Measurements from ENCODE around the gene CSNK1G1.

Gene CSNK1G1

DNA sequence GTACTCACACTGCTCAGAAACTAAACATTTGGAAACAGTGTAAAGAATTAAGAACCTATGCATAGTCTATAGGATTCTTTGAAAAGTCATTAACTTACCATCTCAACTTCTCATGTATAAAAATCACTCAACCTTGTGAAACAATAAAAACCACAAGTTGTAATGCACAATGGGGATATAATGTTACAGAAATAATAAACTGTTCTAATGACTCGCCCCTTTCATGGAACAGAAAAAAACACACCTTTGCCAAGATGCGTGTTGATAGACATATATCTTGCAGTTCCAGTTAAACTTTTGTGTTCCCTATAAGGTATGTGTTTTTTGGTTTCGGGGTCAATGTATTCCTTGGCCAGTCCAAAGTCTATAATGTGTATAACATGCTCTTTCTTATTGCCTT lies 142.3 kb downstream of the CSNK1G1 start:
- DNase-seq (ENCODE audit: extremely low spot score, insufficient read length, low read depth) (no peak), FAIRE-seq (no peak)

DNA sequence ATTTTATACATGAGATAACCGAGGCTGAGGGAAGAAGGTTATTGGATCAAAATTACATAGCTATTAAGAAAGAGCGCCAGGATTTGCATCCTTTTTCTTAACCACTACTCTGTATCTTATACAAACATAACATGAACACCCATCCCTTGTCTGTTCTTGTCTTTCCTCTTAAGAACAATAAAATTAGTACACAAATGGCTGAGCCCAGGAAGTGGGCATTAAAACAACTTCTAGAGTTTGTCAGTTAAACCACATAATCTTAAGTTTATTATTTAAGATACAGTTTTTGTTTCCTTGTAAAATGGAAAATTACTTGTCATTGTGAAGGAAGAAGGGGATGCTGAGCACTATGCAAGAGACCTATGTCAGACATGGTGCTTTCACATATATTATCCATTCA lies 144.3 kb downstream of the CSNK1G1 start:
- FAIRE-seq (no peak), DNase-seq (ENCODE audit: extremely low spot score, insufficient read length, low read depth) (no peak)

DNA sequence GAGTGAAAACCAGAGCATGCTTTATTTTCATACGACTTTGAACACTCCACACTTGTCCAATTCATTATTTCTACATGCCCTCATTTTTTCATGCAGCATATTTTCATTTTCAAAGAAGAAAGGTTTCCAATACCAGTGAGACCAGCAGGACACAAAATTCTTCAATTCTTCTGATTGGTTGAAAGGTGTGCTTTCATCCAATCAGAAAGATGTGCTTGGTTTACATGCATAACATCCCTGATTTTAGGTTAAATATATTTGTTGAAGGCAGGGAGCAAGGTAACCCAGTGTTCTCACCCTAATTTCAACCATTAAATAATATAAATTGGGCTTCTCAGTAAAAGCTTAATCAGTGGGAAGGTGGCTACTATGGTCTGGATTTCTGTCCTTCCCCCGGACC lies 145.6 kb downstream of the CSNK1G1 start:
- no peak for FAIRE-seq
- no peak for DNase-seq (ENCODE audit: extremely low spot score, insufficient read length, low read depth)

DNA sequence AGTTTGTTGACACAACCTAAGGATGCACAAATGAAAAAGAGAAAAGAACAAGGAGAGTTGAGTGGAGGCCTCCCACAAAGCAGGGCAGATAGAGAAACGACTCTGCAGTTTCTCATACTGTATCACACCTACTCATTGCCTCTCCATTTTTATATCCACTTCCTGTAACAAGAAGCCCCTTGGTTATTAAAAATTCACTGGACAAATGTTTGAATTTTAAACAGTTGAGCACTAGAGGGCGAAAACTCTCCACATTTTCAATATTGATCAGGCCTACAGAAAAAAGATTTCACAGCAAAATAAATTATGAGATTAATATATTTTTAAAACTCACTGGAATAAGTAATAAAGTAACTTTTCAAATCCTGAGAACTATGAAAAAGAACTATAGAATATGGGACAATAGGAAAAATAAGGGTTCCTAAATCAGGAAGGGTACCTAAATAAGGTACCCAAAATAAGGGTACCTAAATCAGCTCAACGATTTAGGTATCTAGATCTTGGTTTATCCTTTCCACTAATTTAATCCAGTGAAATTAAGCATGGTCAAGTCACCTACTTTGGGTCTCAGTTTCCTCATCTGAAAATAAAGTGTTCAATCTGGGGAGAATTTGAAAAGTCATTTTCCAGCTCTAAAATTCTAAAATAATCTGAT lies 146.2 kb downstream of the CSNK1G1 start:
- peak; percentile 14 for DNase-seq (ENCODE audit: extremely low spot score, insufficient read length, low read depth)
- peak; percentile 65 for FAIRE-seq

DNA sequence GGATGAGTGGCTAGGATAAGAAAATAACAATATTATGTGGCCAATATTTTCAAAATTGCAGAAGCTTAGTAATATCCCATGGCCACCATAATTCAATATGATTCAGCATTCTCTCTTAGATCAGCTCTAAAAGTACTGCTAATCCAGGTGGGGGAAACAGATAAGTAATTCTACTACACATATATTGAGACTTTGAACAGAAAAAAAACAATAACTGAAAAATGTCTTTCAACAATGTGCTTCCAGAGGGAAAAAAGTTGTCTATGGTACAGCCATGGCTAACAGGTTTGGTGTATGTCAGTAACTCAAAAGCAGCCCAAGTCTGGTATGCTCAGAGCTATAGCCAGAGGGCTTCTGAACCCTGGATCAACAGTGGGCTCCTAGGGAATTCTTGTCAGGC lies 150.8 kb downstream of the CSNK1G1 start:
- FAIRE-seq: no peak
- no peak for DNase-seq (ENCODE audit: extremely low spot score, insufficient read length, low read depth)

DNA sequence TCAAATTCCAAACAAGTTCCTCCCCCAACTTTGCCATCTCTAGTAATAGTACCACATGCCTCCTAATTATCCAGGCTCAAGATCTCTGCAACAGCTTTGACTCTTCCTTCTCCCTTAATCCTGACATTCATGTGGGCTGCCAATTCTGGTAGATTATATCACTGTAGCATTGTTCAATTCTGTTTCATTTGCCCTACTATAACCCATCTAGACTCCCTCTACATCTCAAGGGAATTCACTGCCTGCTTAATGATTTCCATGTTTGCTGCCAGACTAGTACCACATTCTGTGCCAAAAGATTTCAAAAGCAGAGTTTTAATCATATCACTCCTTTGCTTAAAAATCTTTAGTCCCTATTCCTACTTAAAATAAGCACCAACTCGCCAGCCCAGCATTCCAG lies 158.5 kb downstream of the CSNK1G1 start:
- no peak for FAIRE-seq
- DNase-seq (ENCODE audit: extremely low spot score, insufficient read length, low read depth): no peak

DNA sequence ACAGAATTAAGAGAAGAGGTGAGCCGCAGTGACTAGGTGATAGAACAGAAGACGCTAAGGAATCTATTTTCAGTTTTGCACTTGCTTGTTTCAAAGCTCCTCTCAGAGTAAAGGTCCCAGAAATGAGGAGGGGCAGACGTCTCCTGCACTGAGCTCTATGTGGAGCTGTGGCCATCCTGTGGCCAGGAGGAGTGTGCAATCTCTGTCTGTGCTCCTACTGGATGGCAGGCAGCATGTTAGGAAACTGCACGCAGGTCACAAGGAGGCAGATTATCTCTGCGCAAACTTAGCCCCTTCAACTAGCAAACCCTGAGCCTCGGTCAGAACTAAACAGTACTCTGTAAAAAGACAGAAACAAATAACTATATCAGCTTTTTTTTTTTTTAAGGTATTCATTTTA lies 162.0 kb downstream of the CSNK1G1 start:
- no peak for DNase-seq (ENCODE audit: extremely low spot score, insufficient read length, low read depth)
- FAIRE-seq: no peak

DNA sequence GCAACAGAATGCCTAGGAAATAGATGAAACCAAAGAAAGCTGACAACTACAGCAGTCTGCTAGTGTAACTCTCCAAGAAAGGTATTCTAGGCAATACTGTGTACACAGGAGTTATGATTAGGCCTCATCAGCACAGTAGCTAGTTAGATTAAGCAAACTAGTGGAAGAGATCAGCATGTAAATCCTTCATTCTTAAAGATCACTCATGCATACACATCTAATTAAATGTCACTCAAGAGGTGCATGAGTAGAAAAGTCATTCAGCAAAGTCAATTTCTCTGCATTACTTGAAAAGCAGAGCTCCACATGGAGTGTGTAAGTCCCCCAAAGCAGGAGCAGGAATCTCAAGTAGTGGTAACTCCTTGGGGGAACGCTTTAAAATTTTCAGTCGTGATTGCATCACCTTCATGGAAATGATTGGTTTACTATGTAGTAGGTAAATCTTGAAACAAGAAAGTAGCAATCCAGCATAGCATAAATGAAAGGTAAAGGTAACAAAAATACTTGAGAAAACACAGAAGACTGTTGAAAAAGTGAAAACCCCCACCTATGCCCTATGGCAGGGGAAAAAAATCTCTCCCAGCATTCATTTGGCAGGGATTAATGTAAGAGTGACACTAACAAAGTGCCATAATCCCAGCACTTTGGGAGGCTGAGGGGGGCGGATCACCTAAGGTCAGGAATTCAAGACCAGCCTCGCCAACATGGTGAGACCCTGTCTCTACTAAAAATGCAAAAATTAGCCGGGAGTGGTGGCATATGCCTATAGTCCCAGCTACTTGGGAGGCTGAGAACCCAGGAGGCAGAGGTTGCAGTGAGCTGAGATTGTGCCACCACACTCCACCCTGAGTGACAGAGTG lies 163.8 kb downstream of the CSNK1G1 start:
- DNase-seq (ENCODE audit: extremely low spot score, insufficient read length, low read depth) (no peak), FAIRE-seq (no peak)

DNA sequence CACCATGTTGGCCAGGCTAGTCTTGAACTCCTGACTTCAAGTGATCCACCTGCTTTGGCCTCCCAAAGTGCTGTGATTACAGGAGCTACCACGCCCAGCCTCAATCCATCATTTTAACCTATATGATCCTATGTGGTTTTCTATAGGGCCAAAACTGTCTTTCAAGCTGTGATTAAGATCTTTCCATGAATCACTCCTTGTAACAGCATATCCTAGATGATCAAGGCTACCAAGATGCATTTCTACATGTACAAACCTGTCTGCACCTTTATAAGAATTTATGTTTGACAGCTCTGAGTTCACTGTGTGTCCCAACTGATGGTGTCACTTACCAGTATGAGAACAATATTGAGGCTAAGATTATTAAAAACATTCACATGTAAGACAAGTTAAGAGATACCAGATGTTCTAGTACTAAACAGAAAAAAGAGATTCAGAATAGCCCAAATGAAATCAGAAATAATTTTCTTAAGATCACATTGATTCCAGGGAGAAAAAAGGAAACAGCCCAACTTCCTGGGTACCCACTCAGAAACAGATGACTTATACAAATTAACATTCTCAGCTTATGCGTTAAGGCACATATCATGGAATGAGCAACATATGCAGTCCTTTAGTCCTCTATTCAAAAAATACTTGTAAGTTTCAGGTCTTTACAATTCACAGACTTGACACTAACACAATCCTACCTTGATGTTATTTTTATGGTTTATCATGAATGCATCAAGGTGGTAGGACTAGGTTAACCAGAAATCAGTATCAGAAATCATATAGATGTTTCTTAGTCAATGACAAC lies 168.4 kb downstream of the CSNK1G1 start:
- no peak for FAIRE-seq
- no peak for DNase-seq (ENCODE audit: extremely low spot score, insufficient read length, low read depth)

DNA sequence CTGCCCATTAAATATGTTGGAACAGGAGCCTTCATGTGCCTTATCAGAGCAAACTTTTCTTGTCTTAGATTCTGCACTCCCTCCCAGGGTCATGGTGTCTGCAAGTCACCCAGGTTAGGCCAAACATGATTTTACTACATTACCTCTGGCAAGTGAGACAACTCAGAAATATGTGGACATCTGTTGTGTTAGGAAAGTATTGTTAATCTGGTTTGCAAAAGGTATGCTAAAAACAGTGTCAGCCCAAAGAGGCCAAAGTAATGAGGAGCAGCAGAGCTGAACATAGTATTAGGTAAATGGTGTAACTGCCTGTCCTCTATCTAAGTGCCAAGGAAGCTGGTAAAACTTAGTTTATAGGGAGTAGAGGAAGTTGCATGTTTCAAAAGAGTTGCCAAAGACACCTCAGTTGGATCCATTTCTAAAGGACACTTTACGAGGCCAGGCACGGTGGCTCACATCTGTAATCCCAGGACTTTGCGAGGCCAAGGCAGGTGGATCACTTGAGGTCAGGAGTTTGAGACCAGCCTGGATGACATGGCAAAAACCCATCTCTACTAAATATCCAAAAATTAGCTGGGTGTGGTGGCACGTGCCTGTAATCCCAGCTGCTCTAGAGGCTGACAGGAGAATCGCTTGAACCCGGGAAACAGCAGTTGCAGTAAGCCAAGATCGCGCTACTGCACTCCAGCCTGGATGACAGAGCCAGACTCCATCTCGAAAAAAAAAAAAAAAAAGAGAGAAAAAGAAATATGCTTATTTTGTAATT lies 170.6 kb downstream of the CSNK1G1 start:
- no peak for DNase-seq (ENCODE audit: extremely low spot score, insufficient read length, low read depth)
- no peak for FAIRE-seq

DNA sequence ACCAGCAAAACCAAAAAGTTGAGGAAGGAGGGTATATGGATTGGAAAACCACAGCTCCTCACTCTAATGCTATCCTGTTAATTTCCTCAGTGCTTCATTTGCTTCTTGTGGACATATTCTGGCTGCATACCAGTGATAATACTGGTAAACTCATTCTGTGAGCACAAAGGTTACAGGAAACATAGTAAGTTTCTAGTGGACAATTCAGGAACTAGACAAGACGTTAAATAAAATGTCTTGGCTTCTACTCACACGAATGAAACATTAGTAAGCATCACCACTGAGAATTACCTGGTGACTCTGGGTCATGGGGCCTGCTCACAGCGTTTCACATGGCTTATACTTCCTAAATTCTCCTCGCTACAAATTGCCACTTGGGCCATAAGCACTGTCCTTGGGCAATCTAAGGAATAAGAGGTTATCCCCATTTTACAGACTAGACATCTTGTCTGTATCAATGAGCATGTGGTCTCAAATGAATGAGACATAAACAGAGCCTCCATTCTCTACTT lies 173.1 kb downstream of the CSNK1G1 start:
- FAIRE-seq: no peak
- no peak for DNase-seq (ENCODE audit: extremely low spot score, insufficient read length, low read depth)

DNA sequence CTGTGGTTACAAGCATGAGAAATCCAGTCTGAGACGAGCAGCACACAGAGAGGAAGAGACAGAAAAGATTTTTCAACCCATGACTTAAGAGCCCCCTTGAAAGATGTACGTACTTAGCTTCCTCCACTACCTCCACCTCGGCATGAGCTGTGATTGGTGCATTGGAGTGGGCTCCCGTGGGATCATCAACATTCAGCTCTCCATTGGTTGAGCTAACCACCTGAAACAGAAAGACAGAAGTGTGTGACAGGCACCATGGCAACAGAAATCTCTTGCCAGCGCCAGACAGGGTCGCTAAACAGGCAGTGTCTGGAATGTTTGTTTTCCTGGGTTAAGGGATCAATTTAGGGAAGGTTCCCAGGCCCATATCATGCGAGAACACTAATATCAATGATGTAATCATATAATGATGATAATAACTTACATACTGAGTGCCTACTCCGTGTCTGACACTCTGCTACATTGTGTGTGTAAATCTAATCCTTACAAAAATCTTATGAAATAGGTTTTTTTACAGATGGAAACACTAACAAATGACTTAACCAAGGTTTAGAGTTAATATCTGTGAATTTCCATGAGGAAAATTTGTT lies 175.6 kb downstream of the CSNK1G1 start:
- FAIRE-seq (peak; percentile 80), DNase-seq (ENCODE audit: extremely low spot score, insufficient read length, low read depth) (peak; percentile 43)

DNA sequence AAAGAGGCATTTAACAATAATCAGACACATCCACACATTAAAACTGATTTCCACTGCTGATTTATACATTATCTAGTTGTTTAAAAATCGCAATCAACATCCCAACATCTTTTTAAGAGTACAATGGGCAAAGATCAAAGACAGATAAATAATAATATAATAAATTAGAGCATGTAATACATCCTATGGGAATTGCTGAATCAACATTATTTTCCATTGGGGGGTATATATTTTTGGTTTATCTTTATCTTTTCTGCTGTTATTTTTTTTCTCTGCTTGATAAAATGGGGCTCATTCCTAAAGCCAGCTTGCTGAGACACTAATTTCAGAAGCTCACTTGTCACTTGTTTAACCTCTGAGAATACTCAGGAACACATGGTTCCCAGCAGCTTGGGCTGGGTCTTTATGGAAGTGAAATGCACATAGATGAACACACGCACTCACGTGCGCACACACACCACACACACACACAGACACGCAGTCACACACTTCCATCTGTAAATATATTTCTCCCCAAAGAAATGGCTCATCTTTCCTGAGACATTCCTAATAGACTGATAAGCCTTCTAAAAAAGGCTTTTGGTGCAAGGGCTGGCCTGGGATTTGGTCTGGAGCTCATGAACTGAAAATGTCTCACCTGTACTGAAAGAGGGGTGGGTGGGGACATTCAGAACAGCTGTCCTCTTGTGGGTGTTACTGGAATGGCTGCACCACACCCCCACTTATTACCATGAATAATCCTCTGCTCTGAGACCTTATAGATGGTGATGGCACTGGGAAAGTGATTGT lies 189.7 kb downstream of the CSNK1G1 start:
- DNase-seq (ENCODE audit: extremely low spot score, insufficient read length, low read depth) (no peak), FAIRE-seq (no peak)

DNA sequence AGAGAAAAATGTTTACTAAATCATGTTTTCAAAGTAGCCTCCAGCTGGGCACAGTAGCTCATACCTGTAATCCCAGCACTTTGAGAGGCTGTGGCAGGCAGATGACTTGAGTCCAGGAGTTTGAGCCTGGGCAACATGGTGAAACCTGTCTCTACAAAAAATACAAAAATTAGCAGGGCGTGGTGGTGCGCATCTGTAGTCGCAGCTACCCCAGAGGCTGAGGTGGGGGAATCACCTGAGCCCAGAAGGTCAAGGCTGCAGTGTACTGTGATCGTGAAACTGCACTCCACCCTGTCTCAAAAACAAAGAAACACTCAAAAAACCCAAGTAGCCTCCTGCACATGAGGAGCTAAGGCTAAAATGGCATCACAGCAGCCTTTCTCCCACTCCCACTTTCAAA lies 191.5 kb downstream of the CSNK1G1 start:
- DNase-seq (ENCODE audit: extremely low spot score, insufficient read length, low read depth): no peak
- FAIRE-seq: no peak

DNA sequence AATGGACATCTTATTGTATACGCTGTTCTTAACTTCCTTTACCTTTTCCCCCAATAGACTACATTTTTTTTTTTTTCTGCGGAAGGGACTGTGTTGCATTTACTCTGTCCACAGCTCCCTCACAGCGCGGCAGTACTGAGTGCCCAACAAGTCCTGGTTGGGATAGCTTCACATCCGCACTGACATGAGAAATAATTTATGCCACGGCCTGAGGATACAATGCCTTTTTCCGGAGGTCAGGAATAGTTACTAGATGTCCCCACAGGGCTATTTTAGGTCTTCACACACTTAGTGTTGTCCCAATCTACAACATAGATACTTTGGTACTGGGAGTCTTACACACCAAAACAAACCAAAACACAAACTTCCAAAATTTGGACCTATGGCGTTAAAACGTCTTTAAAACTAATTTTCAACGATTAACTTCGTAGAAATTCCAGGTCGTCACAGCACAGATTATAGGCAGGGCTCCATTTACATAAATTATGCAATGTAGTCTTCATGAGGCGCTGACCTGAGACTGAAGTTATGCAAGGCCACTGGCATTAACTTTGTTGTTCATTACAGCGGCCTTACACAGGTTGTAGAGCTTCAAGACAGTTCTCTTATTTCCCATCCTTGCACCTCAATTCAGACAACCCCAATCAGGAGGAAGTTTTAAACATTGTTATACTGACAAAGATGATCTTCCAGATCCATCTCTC lies 192.2 kb downstream of the CSNK1G1 start:
- no peak for FAIRE-seq

DNA sequence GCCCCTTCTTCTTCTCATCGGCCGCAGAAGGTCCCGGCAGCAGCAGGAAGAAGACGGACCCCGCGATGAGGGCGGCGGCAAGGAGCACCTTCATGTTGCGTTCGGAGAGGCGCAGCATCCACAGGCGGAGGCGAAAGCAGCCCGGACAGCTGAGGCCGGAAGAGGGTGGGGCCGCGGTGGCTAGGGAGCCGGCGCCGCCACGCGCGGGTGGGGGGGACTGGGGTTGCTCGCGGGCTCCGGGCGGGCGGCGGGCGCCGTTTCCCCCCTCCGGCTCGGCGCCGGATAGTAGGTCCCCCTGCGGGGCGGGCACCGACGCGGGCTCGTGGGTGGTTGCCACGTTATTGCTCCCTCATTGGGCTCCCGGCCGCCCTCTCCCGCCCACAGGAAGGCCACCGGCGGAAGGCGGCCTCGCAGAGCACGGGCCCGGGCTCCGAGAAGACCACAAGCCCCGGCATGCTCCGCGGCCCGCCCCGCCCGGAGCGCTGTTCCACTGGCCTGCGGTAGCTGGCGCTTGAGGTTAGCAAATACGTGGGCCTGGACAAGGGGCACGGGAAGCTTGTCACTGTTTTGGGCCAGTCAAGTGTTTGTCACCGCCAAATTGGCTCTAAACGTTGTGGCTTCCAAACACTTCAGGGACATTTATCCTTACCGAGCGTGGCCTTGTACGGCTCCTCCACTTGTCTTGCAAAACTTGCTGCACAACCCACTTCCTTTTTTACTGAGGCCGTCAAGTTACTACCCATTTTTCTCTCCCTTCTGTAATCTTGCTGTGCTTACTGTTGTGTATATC lies 192.9 kb downstream of the CSNK1G1 start, which contains the start of gene PPIB:
PPIB (minus strand) TSS at position 154 of the 790 bp plus-strand sequence; CDS start at position 118, 36 bp downstream.
- DNase-seq (ENCODE audit: extremely low spot score, insufficient read length, low read depth): peak; percentile 89
- FAIRE-seq: peak; percentile 94

More for the DNA sequence above, 192.2 kb downstream of the CSNK1G1 start:
- no peak for DNase-seq (ENCODE audit: extremely low spot score, insufficient read length, low read depth)

DNA sequence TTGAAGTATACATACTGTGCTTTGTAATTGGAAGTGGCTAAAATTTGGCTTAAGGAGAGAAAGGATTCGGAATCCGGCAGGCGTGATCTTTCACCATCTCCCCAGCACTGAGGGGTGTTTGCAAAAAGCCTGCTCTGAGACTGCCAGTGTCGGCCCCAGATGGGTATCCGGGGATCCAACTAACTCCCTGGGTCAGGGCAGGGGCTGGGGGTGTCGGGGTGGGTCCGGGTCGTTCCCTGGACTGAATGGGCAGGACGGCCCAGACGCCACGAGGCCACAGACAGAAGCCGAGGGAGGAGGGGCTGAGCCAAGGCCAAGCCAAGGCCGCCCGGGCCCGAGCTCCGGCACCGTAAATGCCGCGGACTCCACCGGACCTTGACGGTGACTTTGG lies 193.5 kb downstream of the CSNK1G1 start:
- no peak for FAIRE-seq
- DNase-seq (ENCODE audit: extremely low spot score, insufficient read length, low read depth): no peak

All from GM18507 (cell line).